HG02938 (cell line): ENCODE data around the gene RNF4.
A peak's percentile ranks its signal among the peaks of the same experiment; 100 is the strongest.
"Not testable (repeated sequence)": the region's sequence is repeated elsewhere in the genome, so short reads cannot be mapped to it uniquely, and the experiment has no call there.

Experiments used
- ATAC-seq: cut with Tn5 transposase; IDR thresholded peaks from one replicate; pipeline ENCODE4 v1.9.1; 2021; ENCODE audit warnings: mild to moderate bottlenecking, moderate library complexity; ENCODE audit not compliant: unreplicated experiment

Gene RNF4

DNA sequence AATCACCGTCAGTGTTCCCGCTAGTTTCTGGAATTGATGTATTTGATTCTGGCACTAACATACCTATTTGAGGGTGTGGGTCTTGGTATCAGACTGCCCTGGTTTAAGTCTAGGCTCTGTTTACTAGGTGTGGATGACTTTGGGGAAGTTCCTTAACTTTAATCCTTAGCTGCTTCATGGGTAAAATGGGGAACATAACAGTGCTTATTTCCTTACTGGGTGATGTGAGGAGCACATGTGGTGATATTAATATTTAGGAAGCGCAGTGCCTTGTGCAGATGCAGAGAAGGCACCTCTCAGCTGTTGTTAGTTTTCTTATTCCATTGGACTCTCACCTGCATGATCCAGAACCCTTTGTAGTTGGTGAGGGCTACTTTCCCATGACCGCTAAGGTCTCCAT is 17.1 kb downstream of the RNF4 start:
- ATAC-seq = no peak

DNA sequence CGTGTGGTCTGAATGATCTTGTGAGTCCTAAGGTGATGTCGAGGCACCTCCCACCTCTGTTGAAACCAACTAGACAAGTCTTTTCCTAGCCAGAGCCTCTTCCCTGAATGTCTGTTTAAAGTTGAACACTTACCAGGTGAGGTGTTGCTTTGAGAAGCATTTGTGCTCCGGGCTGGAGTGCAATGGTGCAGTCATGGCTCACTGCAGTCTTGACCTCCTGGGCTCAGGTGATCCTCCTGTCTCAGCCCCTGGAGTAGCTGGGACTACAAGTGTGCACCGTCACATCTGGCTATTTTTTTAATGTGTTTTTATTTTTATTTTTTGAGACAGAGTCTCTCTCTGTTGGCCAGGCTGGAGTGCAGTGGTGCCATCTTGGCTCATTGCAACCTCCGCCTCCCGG is 18.1 kb downstream of the RNF4 start:
- ATAC-seq = no peak

DNA sequence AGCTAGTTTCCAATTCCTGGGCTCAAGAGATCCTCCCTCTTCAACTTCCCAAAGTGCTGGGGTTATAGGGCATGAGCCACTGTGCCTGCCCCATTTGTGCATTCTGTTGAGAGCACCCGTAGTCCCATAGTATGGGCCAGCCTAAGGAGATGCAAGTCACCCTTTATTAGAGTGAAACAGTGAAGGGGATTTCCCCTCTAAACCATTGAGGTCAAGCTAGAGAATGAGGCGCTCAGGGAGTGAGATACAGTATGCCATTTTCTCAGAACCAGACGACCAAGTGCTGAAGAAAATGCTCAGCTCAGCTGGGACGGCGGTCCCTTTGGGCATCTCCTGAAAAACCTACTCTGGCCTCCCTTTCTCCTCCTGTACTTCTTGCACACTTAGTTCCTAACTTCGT is 18.7 kb downstream of the RNF4 start:
- ATAC-seq = peak; percentile 61

DNA sequence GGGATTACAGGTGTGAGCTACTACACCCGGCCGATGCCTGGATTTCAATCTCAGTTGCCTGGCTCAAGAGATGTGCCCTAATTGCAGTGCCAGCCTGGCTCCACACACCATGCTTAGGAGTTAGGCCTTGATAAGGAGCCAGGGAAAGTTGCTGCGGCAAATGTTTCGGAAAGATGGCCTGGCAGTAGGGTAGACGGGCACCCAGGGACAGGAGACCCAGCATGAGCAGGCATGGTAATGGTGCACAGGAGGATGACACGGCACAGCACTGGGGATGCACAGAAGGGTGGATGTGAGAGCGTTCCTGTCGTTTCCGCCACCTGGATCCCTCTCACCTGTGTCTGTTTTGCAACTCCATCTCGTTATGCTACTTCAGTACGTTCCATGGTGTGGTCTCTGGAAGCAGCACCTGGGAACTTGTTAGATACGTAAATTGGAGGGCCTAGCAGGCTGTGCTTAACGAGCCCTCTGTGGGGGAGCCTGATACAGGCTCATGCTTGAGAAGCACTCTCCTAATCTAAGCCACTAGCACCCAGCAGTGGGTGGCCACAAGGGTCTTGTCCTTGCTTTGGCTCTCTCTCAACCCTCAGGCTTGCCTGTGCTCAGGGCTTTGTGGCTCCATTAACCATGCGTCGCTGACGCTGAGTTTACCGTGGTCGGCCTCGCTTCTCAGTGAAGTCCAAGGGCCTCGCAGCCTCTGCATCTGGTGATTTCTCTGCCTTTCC is 20.3 kb downstream of the RNF4 start:
- ATAC-seq = no peak

GRCh38 chr4:2489841-2490552 is 21.1 kb downstream of the RNF4 start:
- ATAC-seq = no peak

GRCh38 chr4:2492970-2493369 is 24.1 kb downstream of the RNF4 start:
- ATAC-seq = no peak

DNA sequence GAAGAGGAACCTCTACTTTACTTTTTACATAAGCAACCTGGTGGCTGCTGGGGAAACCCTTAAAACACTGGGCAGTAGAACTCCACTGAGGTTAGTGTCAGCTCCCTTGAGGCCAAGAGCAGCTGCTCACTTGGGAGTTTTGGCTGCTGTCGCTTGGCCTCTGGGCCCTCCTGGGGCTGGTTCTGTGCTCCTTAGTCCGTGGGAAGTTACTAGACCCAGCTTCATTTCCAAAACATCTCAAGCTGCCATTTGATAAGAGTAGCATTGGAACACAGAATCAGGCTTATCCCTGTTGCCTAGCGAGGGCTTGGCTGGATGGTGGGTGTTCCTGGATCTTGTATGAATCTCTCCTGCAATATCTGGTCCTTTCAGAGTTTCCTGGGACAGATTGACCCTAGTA is 26.1 kb downstream of the RNF4 start:
- no peak for ATAC-seq

- no peak for ATAC-seq
Observed at GRCh38 chr4:2497324-2497723, 28.4 kb downstream of the RNF4 start.

DNA sequence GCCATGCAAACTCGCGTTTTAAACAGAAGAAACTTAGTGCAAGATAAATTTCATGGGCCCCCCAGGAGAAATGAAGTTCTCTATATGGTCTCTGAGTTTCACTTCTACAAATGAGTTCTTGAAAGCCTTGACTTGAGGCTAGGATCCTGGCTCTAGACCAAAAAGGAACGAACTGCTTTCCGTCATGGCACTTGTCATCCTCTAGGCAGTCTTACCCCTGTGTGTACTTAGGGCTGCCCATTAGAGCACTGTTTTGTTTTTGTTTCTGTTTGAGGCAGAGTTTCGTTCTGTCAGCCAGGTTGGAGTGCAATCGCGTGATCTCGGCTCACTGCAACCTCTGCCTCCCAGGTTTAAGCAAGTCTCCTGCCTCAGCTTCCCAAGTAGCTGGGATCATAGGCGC is 29.0 kb downstream of the RNF4 start:
- peak; percentile 92 for ATAC-seq

- ATAC-seq = no peak
Observed at GRCh38 chr4:2500547-2500946, 31.6 kb downstream of the RNF4 start.

- no peak for ATAC-seq
Observed at GRCh38 chr4:2501034-2501594, 32.2 kb downstream of the RNF4 start.

GRCh38 chr4:2503809-2504208 is 34.9 kb downstream of the RNF4 start:
- no peak for ATAC-seq

GRCh38 chr4:2507259-2507658 is 38.4 kb downstream of the RNF4 start:
- ATAC-seq = no peak

DNA sequence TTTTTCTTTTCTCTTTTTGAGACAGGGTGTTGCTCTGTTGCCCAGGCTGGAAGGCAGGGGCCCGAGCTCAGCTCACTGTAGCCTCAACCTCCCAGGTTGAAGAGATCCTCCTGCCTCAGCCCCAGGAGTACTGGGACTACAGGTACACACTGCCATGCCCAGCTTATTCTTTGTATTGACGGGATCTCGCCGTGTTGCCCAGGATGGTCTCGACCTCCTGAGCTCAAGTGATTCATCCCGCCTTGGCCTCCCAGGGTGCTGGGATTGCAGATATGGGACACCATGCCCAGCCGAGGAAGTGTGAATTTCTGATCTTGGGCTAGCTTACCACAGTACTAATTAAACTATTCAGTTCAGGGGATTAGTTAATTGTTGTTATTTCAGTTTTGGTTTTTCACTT is 38.9 kb downstream of the RNF4 start:
- no peak for ATAC-seq

DNA sequence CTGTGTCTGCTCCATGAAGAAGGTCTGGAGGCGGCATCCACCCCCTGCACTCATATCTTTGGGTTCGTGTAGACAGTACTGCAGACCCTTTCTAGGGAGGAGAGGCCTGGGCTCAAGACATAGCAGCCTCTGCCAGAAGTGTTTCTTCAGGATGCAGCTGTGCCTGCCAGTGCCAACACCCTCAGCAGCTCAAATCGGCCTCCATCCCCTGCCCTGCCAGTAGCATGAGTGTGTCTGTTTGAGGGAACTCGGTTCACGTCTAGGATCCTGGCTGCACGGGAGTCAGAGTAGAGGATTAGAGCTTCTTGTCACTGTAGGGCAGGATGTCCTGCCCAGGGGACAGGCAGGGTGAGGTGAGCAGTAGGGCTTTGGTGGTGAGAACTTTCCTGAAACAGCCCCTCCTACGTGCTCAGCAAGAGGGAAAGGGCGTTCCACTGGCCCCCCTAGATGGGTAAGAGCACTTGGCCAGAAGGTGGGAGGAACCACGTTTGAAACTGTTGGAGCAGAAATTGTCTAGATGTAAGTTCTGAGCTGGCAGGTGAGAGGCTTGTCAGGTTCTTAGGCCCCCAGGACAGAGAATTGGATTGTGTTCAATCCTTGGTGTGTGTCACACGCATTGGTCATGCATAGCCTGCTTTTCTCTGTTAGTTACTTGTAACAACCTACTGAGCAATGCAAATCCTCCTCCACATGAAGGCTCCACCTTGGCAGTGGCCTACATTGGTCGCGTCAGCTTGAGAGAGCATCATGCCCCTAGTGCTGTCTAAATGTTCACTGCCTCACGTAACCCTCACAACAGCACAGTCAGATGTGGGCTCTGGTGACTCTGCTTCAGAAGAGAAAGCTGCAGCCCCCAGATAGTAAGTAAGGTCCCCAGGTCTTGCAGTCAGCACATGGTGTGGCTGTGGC is 41.7 kb downstream of the RNF4 start:
- no peak for ATAC-seq

- ATAC-seq = no peak
Observed at GRCh38 chr4:2511645-2512131, 42.8 kb downstream of the RNF4 start.

DNA sequence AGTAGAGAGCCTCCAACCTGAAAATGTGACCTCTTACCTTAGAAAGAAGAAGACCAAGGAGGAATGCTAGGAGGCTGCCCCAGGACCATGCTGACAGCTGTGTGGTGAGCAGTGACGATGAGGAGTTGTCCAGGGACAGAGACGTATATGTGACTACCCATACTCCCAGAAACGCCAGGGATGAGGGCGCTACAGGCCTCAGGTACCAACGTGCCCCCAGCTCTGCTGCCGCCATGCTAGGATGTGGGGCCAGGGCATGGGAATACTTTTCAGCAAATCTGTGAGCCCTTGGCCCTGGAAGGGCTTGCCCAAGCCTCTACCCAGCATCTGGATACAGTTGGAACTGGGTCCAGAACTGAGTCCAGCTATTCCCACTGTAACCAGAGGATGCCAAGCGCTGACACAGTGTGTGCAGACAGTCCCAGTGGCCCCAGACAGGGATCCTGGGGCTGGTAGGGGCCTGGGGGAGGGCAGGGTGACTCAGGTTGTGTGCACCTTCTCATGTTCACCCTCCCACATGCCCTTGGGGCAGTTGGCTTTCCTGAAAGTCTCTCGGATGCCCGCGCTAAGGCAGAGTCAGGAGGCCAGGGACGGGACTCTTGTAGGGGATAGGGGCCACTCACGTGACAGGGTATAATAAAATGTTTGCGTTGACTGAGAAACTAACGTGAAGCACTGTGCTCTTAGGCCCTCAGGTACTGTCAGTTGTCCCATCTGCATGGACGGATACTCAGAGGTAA is 43.7 kb downstream of the RNF4 start:
- ATAC-seq = no peak

DNA sequence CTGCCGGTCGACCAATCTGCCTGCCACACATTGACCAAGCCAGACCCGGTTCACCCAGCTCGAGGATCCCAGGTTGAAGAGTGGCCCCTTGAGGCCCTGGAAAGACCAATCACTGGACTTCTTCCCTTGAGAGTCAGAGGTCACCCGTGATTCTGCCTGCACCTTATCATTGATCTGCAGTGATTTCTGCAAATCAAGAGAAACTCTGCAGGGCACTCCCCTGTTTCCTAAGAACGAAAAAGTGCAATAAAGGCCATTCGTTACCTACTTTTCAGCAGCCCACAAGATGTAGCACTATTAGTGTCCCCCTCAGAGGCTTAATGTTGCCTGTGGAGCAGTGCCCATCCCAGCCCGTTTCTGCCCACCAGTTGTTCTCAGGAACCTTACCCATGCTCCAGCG is 45.3 kb downstream of the RNF4 start:
- ATAC-seq = not testable (repeated sequence)

DNA sequence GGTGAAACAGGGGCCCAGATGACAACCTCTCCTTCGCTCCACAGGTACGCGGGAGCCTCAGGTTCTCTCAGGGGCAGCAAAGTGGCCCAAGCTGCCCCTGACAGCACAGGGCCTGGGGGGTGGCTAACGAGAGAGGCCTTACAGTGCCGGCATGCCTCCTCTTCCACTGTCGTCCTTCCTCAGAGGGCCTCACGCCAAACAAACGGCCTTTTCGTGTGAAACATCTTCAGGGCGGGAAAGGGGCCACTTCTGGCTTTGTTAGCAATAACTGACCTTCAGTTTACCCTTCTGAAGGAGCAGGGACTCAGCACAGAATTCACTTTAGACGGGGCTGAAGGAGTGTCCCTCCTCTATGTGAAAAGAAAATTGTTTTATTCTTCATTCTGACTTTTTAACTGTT is 46.0 kb downstream of the RNF4 start:
- not testable (repeated sequence) for ATAC-seq

- no peak for ATAC-seq
Observed at GRCh38 chr4:2515830-2516550, 47.1 kb downstream of the RNF4 start.
